ENCODE results near the gene SLC2A8.

SLC2A8 gene

GRCh38 chr9:127402401-127403090 lies 5.6 kb downstream of the SLC2A8 start:
- FAIRE-seq (no peak), DNase-seq (ENCODE audit: insufficient read length, low spot score) (no peak)

GRCh38 chr9:127403507-127404192 lies 6.7 kb downstream of the SLC2A8 start:
- FAIRE-seq (no peak), DNase-seq (ENCODE audit: insufficient read length, low spot score) (no peak)
- no peak for TF ChIP-seq CTCF (IDR thresholded peaks at IDR 0.05; ENCODE audit: insufficient read depth, missing control alignments)

More at GRCh38 chr9:127402401-127403090, 5.6 kb downstream of the SLC2A8 start:
- no peak for TF ChIP-seq CTCF (IDR thresholded peaks at IDR 0.05; ENCODE audit: insufficient read depth, missing control alignments)

DNA sequence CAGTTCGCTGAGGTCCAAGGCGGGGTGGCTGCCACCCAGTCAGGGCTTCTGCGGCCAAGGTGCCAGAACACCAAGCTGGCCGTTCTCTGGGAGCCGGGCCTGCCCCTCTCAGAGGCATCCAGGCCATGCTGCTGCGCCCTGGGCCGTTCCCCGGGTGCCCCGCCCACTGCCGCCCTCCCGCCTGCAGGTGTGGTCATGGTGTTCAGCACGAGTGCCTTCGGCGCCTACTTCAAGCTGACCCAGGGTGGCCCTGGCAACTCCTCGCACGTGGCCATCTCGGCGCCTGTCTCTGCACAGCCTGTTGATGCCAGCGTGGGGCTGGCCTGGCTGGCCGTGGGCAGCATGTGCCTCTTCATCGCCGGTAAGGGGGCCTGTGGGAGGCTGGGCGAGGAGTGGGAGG lies 7.7 kb downstream of the SLC2A8 start:
- FAIRE-seq (no peak), DNase-seq (ENCODE audit: insufficient read length, low spot score) (no peak)
- no peak for TF ChIP-seq CTCF (IDR thresholded peaks at IDR 0.05; ENCODE audit: insufficient read depth, missing control alignments)

DNA sequence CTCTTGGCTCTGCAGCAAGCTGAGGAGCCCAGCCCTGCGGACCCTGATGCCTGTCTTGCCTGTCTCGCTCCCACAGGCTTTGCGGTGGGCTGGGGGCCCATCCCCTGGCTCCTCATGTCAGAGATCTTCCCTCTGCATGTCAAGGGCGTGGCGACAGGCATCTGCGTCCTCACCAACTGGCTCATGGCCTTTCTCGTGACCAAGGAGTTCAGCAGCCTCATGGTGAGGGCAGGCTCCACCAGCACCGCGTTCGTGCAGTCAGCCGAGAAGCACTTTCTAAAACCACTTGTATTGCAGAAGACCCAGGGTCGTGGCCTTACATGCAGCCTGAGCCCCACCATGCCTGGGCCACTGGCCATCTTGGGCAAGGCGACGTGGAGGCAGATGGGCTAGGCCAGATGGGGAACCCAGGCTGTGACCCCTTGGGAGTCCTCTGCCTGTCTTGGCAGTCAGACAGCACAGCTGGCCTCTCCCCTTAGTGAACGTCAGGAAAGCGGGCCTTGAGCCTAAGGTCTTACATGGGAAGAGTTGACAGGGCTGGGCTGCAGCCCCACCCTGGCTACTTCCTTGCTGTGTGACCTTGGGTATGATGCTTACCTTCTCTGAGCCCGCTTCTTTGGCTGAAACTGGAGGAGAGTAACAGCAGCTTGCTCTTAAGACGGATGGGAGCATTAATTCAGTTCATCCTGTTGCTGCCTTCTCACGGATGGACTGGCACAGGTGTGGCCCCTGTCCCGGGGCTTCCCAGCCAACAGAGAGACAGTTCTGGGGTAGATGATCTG lies 8.6 kb downstream of the SLC2A8 start:
- DNase-seq (ENCODE audit: insufficient read length, low spot score) (no peak), FAIRE-seq (no peak)
- TF ChIP-seq CTCF (IDR thresholded peaks at IDR 0.05; ENCODE audit: insufficient read depth, missing control alignments): no peak

GRCh38 chr9:127406799-127407491 lies 10.0 kb downstream of the SLC2A8 start:
- DNase-seq (ENCODE audit: insufficient read length, low spot score): no peak
- no peak for FAIRE-seq

DNA sequence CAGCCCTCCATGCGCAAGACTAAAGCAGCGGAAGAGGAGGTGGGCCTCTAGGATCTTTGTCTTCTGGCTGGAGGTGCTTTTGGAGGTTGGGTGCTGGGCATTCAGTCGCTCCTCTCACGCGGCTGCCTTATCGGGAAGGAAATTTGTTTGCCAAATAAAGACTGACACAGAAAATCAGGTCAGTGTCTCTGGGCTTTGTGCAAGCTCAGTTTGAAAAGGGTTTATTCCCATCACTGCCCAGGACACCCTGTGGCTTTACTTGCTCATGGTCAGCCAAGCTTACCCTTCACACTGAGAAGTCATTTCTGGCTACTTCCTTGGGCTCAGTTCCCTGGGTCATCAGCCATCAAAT lies 10.5 kb downstream of the SLC2A8 start:
- DNase-seq (ENCODE audit: insufficient read length, low spot score) (no peak), FAIRE-seq (no peak)
- TF ChIP-seq CTCF (IDR thresholded peaks at IDR 0.05; ENCODE audit: insufficient read depth, missing control alignments): no peak

More at GRCh38 chr9:127406799-127407491, 10.0 kb downstream of the SLC2A8 start:
- TF ChIP-seq CTCF (IDR thresholded peaks at IDR 0.05; ENCODE audit: insufficient read depth, missing control alignments): no peak
